ENCODE data around the gene KCNH3. TPM values are rescaled to one million over a fixed set of nuclear protein-coding genes. Genes with fewer than 3 reads are reported as not detected.

The KCNH3 gene
- total and polyA plus RNA-seq, 7 experiments from 2014 or later = 0.99 to 5.3 (median 3.8) TPM

DNA sequence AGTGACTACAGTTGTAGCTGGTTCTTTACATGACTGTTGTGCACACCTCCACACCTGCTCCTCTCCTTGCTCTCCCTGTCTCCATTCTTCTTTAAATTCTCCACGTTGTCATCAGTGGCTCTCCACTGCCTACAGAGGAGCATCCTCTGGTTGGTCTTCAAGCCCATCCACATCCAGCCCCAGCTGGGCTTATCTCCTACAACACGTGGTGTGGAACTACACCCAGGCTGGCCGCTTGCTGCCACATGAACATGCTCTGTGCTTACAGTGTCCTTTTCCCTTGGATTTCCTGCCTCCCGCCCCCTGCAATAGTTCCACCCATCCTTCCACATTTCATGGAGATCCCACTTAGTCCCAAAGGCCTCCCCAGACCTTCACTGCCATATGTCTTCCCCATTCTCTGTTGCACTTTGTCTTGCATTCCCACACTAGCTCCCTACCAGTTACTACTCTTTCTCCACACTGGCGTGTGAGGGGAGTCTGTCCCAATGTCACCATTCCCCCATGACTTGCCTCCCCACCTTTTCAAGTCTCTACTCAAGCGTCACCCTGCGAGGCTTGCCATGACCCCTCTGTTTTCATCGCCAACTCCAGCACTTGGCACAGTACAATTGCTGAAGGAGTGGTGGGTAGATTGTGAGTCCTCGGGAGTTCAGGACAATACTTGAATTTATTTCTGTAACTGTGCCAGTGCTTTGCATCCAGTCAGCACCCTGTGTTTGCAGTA lies 38.9 kb downstream of the KCNH3 start:
- H3K4me1 Mint-ChIP-seq = peaks cover 7 to 18% (median 14%) of the 10 kb centered on the region in 7 donors
- no peak overlapping the region for H3K27ac Mint-ChIP-seq
- ChIA-PET POLR2A (no interaction called here), CTCF (interaction anchor here (0.6 to 1.6 kb wide), 5 partner anchors 16 to 220 kb away, joined by 3 to 6 read pairs (median 3); no protein-coding TSS in a partner anchor)
- Histone ChIP-seq H3K27me3 (ENCODE audit: control insufficient read depth in 2 of 2, insufficient read depth in 2 of 2, low read length in 2 of 2) (no peaks in the 10 kb centered on the region), H3K27ac (ENCODE audit: low read depth, low read length) (no peak overlapping the region), H3K4me3 (ENCODE audit: low read length) (no peak overlapping the region), H3K4me1 (ENCODE audit: control insufficient read depth in 2 of 2, insufficient read depth in 2 of 2, low read length in 2 of 2) (peaks cover 3 to 5% of the 10 kb centered on the region in 2 donors), H3K36me3 (ENCODE audit: control insufficient read depth in 2 of 3, insufficient read depth in 3 of 3, low read length in 3 of 3) (peaks cover 0 to 4% (median 0%) of the 10 kb centered on the region in 3 experiments), H3K9me3 (ENCODE audit: control insufficient read depth in 2 of 3, low read length in 3 of 3) (no peaks in the 10 kb centered on the region)
- no peak overlapping the region for H3K4me3 Mint-ChIP-seq
- DNase-seq (no peak), ATAC-seq (no peak)
- peaks cover 0 to 19% (median 9%) of the 10 kb centered on the region in 5 donors for H3K36me3 Mint-ChIP-seq
- H3K27me3 Mint-ChIP-seq = no peaks in the 10 kb centered on the region
- intact Hi-C loops (cut with micrococcal nuclease) = no loop called here
- peaks cover 0 to 1% (median 0%) of the 10 kb centered on the region in 11 donors for H3K9me3 Mint-ChIP-seq

DNA sequence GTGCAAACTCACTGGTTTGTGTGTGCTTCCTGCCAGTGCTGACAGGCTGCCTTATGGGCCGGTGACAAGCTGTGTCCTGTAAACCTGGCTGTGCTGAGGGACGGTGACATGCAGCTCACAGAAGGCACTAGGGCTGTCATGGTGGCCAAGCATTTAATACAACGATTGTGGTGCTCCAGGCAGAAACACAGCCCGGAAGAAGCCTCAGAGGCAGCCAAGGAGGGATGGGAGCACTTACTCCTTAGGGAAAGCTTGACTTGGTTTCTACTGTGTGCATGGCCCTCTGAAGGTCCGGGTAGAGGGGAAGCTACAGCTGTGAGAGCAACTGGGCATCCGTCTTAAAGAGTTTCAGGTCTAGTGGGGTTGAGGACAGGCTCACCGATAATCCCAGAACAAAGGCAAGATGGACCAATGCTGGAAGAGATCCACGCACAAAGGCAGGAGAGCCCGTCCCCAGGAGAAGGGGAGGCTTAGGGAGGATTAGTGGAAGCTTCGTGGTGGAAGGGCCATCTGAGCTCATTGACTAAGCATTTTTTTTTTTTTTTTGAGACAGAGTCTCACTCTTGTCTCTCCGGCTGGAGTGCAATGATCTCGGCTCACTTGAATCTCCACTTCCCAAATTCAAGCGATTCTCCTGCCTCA lies 39.8 kb downstream of the KCNH3 start:
- Histone ChIP-seq H3K4me3 (ENCODE audit: low read length) (no peak overlapping the region), H3K27me3 (ENCODE audit: control insufficient read depth in 2 of 2, insufficient read depth in 2 of 2, low read length in 2 of 2) (no peaks in the 10 kb centered on the region), H3K4me1 (ENCODE audit: control insufficient read depth in 2 of 2, insufficient read depth in 2 of 2, low read length in 2 of 2) (peaks cover 3 to 5% of the 10 kb centered on the region in 2 donors), H3K9me3 (ENCODE audit: control insufficient read depth in 2 of 3, low read length in 3 of 3) (no peaks in the 10 kb centered on the region), H3K27ac (ENCODE audit: low read depth, low read length) (no peak overlapping the region), H3K36me3 (ENCODE audit: control insufficient read depth in 2 of 3, insufficient read depth in 3 of 3, low read length in 3 of 3) (peaks cover 0 to 9% (median 0%) of the 10 kb centered on the region in 3 experiments)
- DNase-seq = no peak
- H3K4me1 Mint-ChIP-seq = peaks cover 7 to 18% (median 14%) of the 10 kb centered on the region in 7 donors
- ChIA-PET POLR2A (interaction anchor here (0.7 kb wide), 1 partner anchor 103 kb away, joined by 3 read pairs; no protein-coding TSS in a partner anchor), CTCF (interaction anchor here (0.5 to 2.9 kb wide), 4 partner anchors 25 to 218 kb away, joined by 3 to 10 read pairs (median 4); no protein-coding TSS in a partner anchor)
- intact Hi-C loops (cut with micrococcal nuclease) = no loop called here
- peaks cover 0 to 17% (median 8%) of the 10 kb centered on the region in 5 donors for H3K36me3 Mint-ChIP-seq
- no peak overlapping the region for H3K4me3 Mint-ChIP-seq
- no peak for ATAC-seq
- H3K27me3 Mint-ChIP-seq = no peaks in the 10 kb centered on the region
- H3K9me3 Mint-ChIP-seq = peaks cover 0 to 1% (median 0%) of the 10 kb centered on the region in 11 donors
- H3K27ac Mint-ChIP-seq = no peak overlapping the region

GRCh38 chr12:49580572-49581535 lies 42.0 kb downstream of the KCNH3 start:
- DNase-seq = peak; percentile 26 to 55 (median 43)
- Mint-ChIP-seq H3K27me3 (no peaks in the 10 kb centered on the region), H3K9me3 (peaks cover 0 to 1% (median 0%) of the 10 kb centered on the region in 11 donors), H3K4me3 (no peak overlapping the region), H3K27ac (peak overlapping the region in 1 of 9 donors; percentile 5), H3K4me1 (peaks cover 12 to 18% (median 16%) of the 10 kb centered on the region in 7 donors), H3K36me3 (peaks cover 0 to 24% (median 11%) of the 10 kb centered on the region in 5 donors)
- no peak overlapping the region for H3K27ac ChIP-seq (ENCODE audit: low read depth, low read length)
- H3K27me3 ChIP-seq (ENCODE audit: control insufficient read depth in 2 of 2, insufficient read depth in 2 of 2, low read length in 2 of 2) = no peaks in the 10 kb centered on the region
- H3K9me3 ChIP-seq (ENCODE audit: control insufficient read depth in 2 of 3, low read length in 3 of 3) = no peaks in the 10 kb centered on the region
- intact Hi-C loops (cut with micrococcal nuclease) = loop anchor here (1.0 to 2.0 kb wide), 6 partner anchors 20 to 223 kb away; partner anchors contain the start of gene PRPF40B (in 2 of the 2)
- POLR2A ChIA-PET = interaction anchor here (0.6 to 1.0 kb wide), 4 partner anchors 12 to 929 kb away, joined by 3 read pairs; no protein-coding TSS in a partner anchor
- peaks cover 0 to 17% (median 0%) of the 10 kb centered on the region in 3 experiments for H3K36me3 ChIP-seq (ENCODE audit: control insufficient read depth in 2 of 3, insufficient read depth in 3 of 3, low read length in 3 of 3)
- CTCF ChIA-PET = interaction anchor here (0.5 to 4.6 kb wide), 11 partner anchors 10 to 311 kb away, joined by 3 to 30 read pairs (median 3); partner anchors contain the start of gene SPATS2
- H3K4me1 ChIP-seq (ENCODE audit: control insufficient read depth in 2 of 2, insufficient read depth in 2 of 2, low read length in 2 of 2) = peaks cover 3 to 5% of the 10 kb centered on the region in 2 donors
- peak; percentile 80 for ATAC-seq
- H3K4me3 ChIP-seq (ENCODE audit: low read length) = no peak overlapping the region

DNA sequence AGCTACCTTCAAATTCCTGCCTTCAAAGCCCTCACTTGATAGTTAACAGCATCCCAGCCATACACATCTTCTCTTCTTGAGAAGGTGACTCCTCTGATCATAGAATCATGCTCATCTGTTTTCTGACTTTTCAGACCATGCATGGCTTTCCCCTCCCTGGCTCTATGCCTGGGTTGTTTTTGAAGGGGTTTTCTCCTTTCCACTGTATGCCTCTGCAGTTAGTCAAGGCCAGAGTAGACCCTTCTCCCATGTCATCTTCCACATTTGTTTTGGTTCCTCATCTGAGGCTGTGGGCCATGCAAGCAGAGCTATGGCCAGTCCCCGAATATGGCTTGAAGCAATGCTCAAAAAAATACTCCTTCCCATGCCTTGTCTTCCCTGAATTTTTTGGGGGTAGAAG lies 43.4 kb downstream of the KCNH3 start:
- POLR2A ChIA-PET = interaction anchor here (1.0 kb wide), 1 partner anchor 12 kb away, joined by 3 read pairs; no protein-coding TSS in a partner anchor
- ATAC-seq (no peak), DNase-seq (no peak)
- Histone ChIP-seq H3K4me3 (ENCODE audit: low read length) (no peak overlapping the region), H3K27me3 (ENCODE audit: control insufficient read depth in 2 of 2, insufficient read depth in 2 of 2, low read length in 2 of 2) (no peaks in the 10 kb centered on the region), H3K27ac (ENCODE audit: low read depth, low read length) (no peak overlapping the region), H3K36me3 (ENCODE audit: control insufficient read depth in 2 of 3, insufficient read depth in 3 of 3, low read length in 3 of 3) (peaks cover 0 to 13% (median 0%) of the 10 kb centered on the region in 3 experiments), H3K9me3 (ENCODE audit: control insufficient read depth in 2 of 3, low read length in 3 of 3) (no peaks in the 10 kb centered on the region), H3K4me1 (ENCODE audit: control insufficient read depth in 2 of 2, insufficient read depth in 2 of 2, low read length in 2 of 2) (peaks cover 3 to 5% of the 10 kb centered on the region in 2 donors)
- Mint-ChIP-seq H3K4me1 (peaks cover 12 to 18% (median 16%) of the 10 kb centered on the region in 7 donors), H3K36me3 (peaks cover 0 to 32% (median 11%) of the 10 kb centered on the region in 5 donors), H3K27ac (peak overlapping the region in 2 of 9 donors; percentile 22 to 56), H3K27me3 (no peaks in the 10 kb centered on the region), H3K9me3 (peaks cover 0 to 1% (median 0%) of the 10 kb centered on the region in 11 donors), H3K4me3 (no peak overlapping the region)
- CTCF ChIA-PET = interaction anchor here (4.6 kb wide), 1 partner anchor 224 kb away, joined by 30 read pairs; no protein-coding TSS in a partner anchor
- intact Hi-C loops (cut with micrococcal nuclease) = no loop called here

DNA sequence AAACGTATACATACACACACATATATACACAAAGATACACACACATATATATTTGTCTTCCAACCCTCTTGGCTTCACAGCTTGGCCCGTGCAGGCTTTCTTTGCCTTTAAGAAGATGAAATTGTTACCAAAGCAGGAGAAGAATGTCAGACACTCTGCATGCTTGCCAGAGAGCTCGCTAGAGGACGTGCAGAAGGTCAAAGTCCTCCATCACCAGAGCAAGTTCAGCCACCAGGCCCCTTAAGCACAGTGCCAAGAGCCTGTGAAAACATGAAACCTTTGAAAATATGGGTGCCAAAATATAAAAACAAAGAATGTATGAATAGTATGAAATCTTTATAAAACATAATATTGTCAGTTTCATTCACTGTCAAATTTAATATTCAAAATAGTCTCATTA lies 44.0 kb downstream of the KCNH3 start:
- CTCF ChIA-PET = interaction anchor here (1.3 to 4.6 kb wide), 2 partner anchors 41 to 225 kb away, joined by 4 to 30 read pairs; partner anchors contain the start of gene PRPF40B
- no peak overlapping the region for H3K4me3 Mint-ChIP-seq
- ATAC-seq (no peak), DNase-seq (no peak)
- H3K27ac Mint-ChIP-seq = no peak overlapping the region
- POLR2A ChIA-PET = interaction anchor here (0.6 to 1.0 kb wide), 2 partner anchors 12 to 69 kb away, joined by 3 read pairs; no protein-coding TSS in a partner anchor
- Histone ChIP-seq H3K27ac (ENCODE audit: low read depth, low read length) (no peak overlapping the region), H3K4me3 (ENCODE audit: low read length) (no peak overlapping the region), H3K9me3 (ENCODE audit: control insufficient read depth in 2 of 3, low read length in 3 of 3) (no peaks in the 10 kb centered on the region), H3K36me3 (ENCODE audit: control insufficient read depth in 2 of 3, insufficient read depth in 3 of 3, low read length in 3 of 3) (peaks cover 0 to 13% (median 0%) of the 10 kb centered on the region in 3 experiments), H3K4me1 (ENCODE audit: control insufficient read depth in 2 of 2, insufficient read depth in 2 of 2, low read length in 2 of 2) (peaks cover 3 to 5% of the 10 kb centered on the region in 2 donors), H3K27me3 (ENCODE audit: control insufficient read depth in 2 of 2, insufficient read depth in 2 of 2, low read length in 2 of 2) (no peaks in the 10 kb centered on the region)
- peaks cover 0 to 1% (median 0%) of the 10 kb centered on the region in 11 donors for H3K9me3 Mint-ChIP-seq
- intact Hi-C loops (cut with micrococcal nuclease) = no loop called here
- no peaks in the 10 kb centered on the region for H3K27me3 Mint-ChIP-seq
- peaks cover 0 to 28% (median 6%) of the 10 kb centered on the region in 5 donors for H3K36me3 Mint-ChIP-seq
- H3K4me1 Mint-ChIP-seq = peaks cover 10 to 18% (median 16%) of the 10 kb centered on the region in 7 donors

Measured in naive thymus-derived CD4-positive, alpha-beta T cell (primary cell).